Thoracic aorta (tissue), 2 donors: ENCODE results near the gene PRPF31. TPM values are rescaled to one million over a fixed set of nuclear protein-coding genes. Genes with fewer than 3 reads are reported as not detected.
"Not testable (repeated sequence)": the region's sequence is repeated elsewhere in the genome, so short reads cannot be mapped to it uniquely, and the experiment has no call there.

Experiments
- ATAC-seq: fragments of 150-250 bp; one replicate; pipeline ENCODE4 v1.8.0; 2017; ENCODE audit warnings: low read depth; ENCODE audit not compliant: insufficient number of reproducible peaks, low FRiP score
- DNase-seq: peaks from one replicate; pipeline ENCODE4 v3.0.0-alpha.2; 2020; ENCODE audit warnings: low spot score
- H3K27ac ChIP-seq, 2 donors: fragments of 200-600 bp; sonication (generic); 1 replicate in 1 of 2; 2 replicates in 1 of 2; pipeline ENCODE4 v1.5.1; 2016; ENCODE audit warnings: mild to moderate bottlenecking in 2 of 2, moderate library complexity in 2 of 2
- H3K27me3 ChIP-seq: fragments of 200-600 bp; sonication (generic); replicated peaks from 2 replicates; pipeline ENCODE4 v1.6.0; 2016; ENCODE audit warnings: mild to moderate bottlenecking; ENCODE audit not compliant: insufficient read depth
- H3K36me3 ChIP-seq: fragments of 200-600 bp; sonication (generic); one replicate; pipeline ENCODE4 v1.5.1; 2016
- H3K4me1 ChIP-seq, 2 donors: fragments of 200-600 bp; sonication (generic); 1 replicate in 1 of 2; 2 replicates in 1 of 2; pipeline versions ENCODE4 v1.5.1 to v1.6.0; 2016; ENCODE audit warnings: low read depth in 2 of 2, mild to moderate bottlenecking in 1 of 2; ENCODE audit not compliant: control insufficient read depth in 1 of 2
- H3K4me3 ChIP-seq: fragments of 200-600 bp; sonication (generic); 2 replicates; pipeline ENCODE4 v1.5.1; 2016; ENCODE audit warnings: mild to moderate bottlenecking
- H3K9me3 ChIP-seq: fragments of 200-600 bp; sonication (generic); 2 replicates; pipeline ENCODE4 v1.5.1; 2016
- CTCF ChIP-seq: fragments of 200-600 bp; sonication (generic); IDR thresholded peaks from one replicate; pipeline ENCODE4 v1.5.1; 2019; ENCODE audit warnings: antibody characterized with exemption
- total RNA-seq, 2 donors: library from RNA; depleted of rRNA; stranded (reverse); fragments of >200 nt; gene quantifications; one replicate each; pipeline versions ENCODE4 v1.1.0 to v1.2.3, GENCODE V29; 2016

The PRPF31 gene
- total RNA-seq, 2 donors from 2014 or later = 48.2 to 54.3 TPM

- Histone ChIP-seq H3K9me3 (peaks cover 11% of the 10 kb centered on the region), H3K4me1 (no peaks in the 10 kb centered on the region), H3K36me3 (no peaks in the 10 kb centered on the region), H3K27me3 (no peaks in the 10 kb centered on the region), H3K4me3 (no peak within 1 kb of the TSS), H3K27ac (no peak within 1 kb of the TSS)
- no peak for DNase-seq
- no peak for ATAC-seq
- no peak for TF ChIP-seq CTCF
Measured at GRCh38 chr19:54081032-54081431, 34.5 kb upstream of the PRPF31 start, which contains the start of gene TARM1. TSS of gene TARM1 (minus strand) at chr19:54081365. CDS start at chr19:54081340, 25 bp downstream.

GRCh38 chr19:54084410-54084809 lies 31.1 kb upstream of the PRPF31 start:
- Histone ChIP-seq H3K9me3 (peaks cover 11% of the 10 kb centered on the region), H3K27ac (no peak overlapping the region), H3K36me3 (no peaks in the 10 kb centered on the region), H3K4me1 (no peaks in the 10 kb centered on the region), H3K27me3 (no peaks in the 10 kb centered on the region), H3K4me3 (no peak overlapping the region)
- no peak for ATAC-seq
- TF ChIP-seq CTCF = no peak
- DNase-seq = no peak

- no peak for ATAC-seq
- no peaks in the 10 kb centered on the region for H3K27me3 ChIP-seq
- H3K36me3 ChIP-seq = no peaks in the 10 kb centered on the region
- H3K9me3 ChIP-seq = no peaks in the 10 kb centered on the region
- no peak overlapping the region for H3K4me3 ChIP-seq
- no peak for TF ChIP-seq CTCF
- peaks cover 5 to 12% of the 10 kb centered on the region in 2 donors for H3K4me1 ChIP-seq
- DNase-seq = no peak
- H3K27ac ChIP-seq = no peak overlapping the region
Measured at GRCh38 chr19:54094426-54095000, 21.0 kb upstream of the PRPF31 start.

- Histone ChIP-seq H3K27me3 (no peaks in the 10 kb centered on the region), H3K4me1 (peaks cover 5 to 12% of the 10 kb centered on the region in 2 donors), H3K36me3 (no peaks in the 10 kb centered on the region), H3K9me3 (no peaks in the 10 kb centered on the region), H3K27ac (no peak overlapping the region), H3K4me3 (peak overlapping the region; percentile 63)
- no peak for ATAC-seq
- no peak for TF ChIP-seq CTCF
- DNase-seq = no peak
Measured at GRCh38 chr19:54095136-54095858, 20.3 kb upstream of the PRPF31 start.

- not testable (repeated sequence) for H3K27ac ChIP-seq, ATAC-seq, H3K27me3 ChIP-seq, H3K36me3 ChIP-seq, DNase-seq, H3K9me3 ChIP-seq
- Histone ChIP-seq H3K4me3 (peak overlapping the region; percentile 63), H3K4me1 (peaks cover 5 to 12% of the 10 kb centered on the region in 2 donors)
Measured at GRCh38 chr19:54095859-54096616, 19.5 kb upstream of the PRPF31 start.
